T-helper 22 cell (primary cell): ENCODE data around the gene PKD1.

Source experiments
- DNase-seq: peaks from one replicate; pipeline ENCODE4 v3.0.0-alpha.2; 2020; ENCODE audit warnings: low read depth

The PKD1 gene

DNA sequence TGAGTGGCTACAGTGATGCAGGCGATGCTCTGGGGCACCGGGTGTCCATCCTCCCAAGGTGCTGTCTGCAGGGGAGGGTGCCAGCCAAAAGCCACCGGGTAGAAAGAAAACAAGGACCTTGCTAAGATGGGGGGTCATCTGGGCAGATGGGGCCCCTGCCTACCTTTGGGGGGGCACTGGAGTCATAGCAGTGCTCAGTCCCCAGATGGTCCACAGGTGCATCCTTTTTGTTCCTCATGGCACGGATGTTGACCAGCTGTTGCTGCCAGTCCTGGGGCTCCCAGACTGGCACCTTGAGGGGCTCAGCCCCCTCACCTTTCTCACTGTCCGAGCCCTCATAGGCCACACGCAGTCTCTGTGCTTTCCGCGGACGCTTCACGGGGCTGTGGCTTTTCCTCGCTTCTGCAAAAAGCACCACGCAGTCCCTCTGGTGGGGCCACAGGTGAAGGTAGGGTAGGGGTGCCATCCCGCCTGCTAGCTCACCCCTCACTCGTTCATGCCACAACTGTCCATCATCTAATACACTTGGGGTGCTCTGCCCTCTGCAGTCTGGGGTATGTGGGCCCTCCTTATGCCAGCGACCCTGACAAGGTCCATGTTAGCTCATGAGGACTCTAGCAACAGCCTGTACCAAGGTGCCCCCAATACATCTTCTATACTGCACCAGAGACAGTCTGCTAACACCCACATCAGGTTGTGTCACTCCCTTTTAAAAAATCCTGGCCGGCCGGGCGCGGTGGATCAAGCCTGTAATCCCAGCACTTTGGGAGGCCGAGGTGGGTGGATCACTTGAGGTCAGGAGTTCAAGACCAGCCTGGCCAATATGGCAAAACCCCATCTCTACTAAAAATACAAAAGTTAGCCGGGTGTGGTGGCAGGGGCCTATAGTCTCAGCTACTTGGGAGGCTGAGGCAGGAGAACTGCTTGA is 89.5 kb downstream of the PKD1 start:
- no peak for DNase-seq

DNA sequence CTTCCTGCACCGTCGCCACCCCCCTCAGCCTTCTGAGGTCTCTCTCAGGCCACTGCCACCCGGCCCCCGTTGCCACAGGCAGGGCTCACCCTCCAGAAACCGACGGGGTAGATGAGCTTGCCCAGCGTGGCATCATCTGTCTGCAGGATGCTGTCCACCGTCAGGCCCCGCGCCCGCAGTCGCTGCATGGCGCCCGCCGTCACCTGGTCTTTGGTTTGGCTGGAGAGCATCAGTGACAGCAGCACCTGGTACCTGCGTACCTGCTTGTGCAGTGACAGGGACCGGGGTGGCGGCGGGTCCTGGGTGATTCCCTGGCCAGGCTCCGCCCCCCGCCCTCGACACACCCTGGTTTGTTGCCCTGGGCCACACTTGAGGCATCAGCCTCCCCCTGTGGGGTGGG is 91.2 kb downstream of the PKD1 start:
- DNase-seq = no peak

DNA sequence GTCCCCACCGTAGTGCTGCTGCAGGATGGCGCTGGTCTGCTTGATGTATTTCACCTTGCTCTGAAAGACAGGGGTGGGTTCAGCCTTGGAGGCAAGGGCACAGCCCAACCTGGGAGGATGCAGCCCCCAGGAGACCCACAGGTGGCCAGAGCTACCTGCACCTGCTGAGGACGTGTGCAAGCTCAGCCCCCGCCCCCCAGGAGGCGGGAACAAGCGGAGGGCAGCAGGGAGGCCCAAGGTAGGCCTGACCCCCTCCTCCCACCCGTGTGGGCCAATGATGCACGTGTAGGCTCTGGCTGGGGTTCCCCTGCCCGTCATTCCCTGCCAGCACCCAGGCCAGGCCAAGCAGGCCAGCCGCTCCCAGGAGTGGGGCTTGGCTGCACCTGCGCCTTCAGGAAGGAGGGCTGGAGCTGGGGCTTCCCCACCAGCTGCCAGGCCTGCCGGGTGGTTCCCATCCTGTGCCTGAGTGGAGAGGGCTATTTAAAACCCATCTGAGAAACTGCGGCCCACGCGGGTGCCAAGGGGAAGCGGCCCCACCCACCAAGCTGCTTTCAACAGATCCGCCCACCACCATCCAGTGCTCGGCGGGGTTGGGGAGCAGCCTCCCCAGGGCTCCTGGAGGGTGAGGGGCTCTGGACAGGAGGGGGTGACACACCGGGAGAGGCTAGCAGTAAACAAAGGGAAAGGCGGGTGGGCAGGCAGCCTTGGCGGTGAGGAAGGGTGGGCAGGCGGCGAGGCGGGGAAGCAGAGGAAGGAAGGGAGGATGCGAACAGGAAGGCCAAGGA is 91.8 kb downstream of the PKD1 start:
- DNase-seq = no peak

DNA sequence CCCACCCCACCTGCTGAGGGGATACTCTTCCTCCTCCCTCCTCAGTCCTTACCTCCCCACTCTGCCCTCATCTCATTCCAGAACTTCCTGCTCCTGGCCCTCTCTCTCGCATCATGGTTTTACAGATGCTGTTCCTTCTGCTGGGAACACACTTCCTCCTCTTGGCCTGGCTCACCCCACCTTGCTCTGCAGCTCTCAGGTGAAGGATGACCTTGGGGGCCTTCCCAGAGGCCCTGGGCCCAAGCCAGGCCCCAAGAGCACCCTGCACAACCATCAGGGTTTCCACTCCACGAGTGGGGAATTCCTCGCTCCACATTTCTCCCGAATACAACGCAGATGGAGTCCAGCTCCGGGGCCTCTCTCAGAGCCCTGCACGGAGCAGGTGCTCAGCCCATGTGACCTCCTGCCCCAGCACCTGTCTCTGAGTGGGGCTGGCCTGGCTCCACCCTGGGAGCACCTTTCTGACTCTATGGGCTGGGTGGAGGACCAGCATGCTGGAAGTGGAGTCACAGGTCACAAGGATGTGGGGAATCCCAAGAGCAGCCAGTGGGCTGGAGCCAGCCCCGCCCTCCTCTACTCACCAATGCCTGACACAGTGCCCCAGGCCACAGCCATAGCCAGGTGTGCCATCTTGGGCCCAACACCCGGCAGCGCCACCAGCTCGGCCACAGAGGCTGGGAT is 92.6 kb downstream of the PKD1 start:
- DNase-seq = no peak

DNA sequence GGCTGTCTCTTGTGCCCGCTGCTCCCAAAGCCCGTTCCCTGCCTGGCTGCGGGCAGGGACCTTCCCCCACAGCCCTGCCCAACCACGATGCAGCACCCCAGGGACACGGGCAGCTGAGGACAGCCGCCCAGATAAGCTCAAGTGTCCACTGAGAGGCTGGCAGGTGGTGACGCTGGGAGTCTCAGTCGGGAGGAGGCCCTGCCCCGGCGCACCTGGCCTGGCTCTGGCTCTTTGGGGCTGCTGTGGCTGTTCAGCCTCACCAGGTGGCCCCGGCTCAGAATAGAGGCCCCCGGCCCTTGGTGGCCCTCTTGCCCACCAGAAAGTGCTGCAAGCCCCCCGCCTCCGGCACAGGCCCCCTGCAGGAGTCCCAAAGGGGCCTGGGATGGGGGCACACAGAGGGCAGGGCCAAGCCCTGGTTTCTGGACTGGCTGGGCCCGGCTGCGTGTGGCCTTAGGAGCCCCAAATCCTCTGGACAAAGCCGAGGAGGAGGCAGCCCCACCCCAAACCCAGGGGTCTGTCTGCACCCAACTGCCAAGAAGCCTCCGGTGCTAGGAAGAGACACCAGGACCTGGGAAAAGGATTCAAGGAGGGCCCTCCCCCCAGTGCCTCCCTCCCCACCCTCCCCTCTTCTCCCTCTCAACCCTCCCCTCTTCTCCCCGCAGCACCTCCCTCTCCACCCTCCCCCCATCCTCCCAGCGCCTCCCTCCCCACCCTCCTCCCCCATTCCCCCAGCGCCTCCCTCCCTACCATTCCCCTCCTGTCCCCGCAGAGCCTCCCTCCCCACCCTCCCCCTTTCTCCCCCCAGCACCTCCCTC is 93.3 kb downstream of the PKD1 start:
- no peak for DNase-seq

DNA sequence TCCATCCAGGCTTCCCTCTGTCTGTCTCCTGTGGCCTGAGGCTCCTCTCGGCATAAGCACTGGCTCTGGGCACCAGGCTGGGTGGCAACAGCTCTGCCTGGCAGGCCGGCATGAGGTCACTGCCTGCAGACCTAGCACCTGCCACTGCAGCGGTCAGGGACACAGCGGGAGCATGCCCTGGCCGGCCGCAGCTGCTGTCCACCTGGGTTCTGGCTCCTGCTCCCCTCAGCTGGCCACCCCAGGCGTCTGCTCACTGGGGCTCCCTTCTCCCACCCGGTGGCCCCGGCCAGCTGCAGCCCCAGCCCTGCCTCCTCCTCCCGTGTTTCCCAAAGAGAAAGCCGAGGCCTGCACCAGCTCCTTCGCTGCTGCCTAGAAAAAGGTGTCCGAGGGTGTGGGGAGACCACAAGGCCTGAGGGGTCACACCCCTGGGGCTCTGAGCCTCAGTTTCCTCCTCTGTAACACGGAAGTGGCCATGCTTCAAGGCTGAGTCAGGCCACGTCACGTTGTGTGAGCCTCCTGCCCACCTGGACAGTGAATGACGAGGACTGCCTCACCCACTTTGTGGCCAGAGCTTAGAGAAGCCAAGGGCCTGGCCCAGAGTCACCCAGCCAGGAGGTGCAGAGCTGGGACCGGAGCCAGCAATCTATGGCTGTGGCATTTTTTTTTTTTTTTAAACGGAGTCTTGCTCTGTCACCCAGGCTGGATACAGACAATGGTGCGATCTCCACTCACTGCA is 94.7 kb downstream of the PKD1 start:
- no peak for DNase-seq

DNA sequence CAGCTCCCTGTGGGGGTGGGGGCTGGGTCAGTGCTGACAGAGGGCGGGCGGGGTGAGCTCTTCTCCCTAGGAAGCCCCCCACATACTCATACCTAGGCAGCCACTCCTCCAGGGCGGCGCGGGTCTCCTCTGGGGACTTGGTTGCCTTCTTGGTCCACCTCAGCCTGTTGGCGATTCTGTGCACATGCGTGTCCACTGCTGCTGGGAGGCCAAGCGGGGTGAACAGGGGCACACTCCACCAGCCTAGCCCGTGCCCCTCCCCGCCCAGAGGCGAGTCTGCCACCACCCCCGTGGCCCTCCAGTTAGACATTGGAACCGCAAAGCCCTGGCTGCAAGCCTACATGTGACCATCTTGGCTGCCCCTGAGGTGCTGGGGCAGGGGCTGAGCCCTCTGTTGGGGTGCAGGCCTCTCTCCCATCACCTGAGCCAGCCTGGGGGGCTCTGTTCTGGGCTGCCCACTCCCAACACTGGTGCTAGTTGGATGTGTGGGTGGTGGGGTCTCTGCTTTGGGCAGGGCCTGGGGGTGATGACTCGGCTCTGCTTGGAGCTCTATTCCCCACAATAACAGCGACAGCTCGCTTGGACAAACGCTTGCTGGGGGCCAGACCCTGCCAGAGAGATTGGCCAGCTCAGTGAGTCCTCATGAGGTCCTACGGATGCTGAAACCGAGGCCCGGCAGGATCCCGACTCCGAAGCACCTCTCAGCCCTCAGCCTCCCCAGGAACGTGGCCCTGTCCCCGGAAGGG is 95.5 kb downstream of the PKD1 start:
- DNase-seq = no peak

DNA sequence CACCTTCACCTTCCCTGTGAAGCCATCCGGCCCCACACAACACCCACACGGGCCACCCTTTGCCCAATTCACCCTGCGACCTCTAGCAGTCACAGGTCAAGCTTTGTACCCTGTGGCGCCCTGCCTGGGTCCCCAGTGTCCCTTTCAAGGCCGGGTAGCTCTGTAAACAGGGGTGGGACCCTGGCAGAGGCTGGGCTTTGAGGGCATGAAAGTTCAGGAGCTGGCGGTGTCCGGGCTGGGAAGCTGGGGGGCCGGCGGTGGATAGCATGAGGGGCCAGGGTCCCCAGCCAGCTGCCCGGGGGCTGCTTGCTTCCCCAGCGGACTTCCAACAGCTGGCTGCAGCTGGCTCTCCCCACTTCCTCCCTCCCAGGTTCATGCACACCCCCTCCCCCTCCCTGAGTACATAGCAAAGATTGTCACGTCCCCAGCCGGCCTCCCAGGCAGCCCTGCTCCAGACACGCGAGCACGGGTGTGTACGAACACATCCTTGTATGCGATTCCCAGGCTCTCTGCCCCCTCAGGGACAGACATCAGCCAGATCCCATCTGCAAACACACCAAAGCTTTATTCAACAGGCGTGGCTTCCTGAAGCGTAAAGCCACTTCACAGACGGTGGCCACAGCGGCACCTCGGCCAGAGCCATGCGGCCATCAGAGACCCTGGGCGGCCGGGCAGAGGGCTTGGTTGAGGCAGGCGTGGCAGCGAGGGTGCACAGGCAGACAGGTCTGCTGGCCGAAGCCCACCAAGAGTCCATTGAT is 96.2 kb downstream of the PKD1 start:
- no peak for DNase-seq
